Stimulated activated naive CD4-positive, alpha-beta T cell (primary cell): ENCODE results near the gene SCAF1.

Source experiments
- DNase-seq, 6 experiments: peaks; one replicate each; lab custom pipeline; 2025; lab: John Stamatoyannopoulos, UW

Gene SCAF1

GRCh38 chr19:49687150-49687549 is 45.1 kb downstream of the SCAF1 start:
- no peak for DNase-seq

- no peak for DNase-seq
Measured at GRCh38 chr19:49687566-49688316, 45.7 kb downstream of the SCAF1 start.

DNA sequence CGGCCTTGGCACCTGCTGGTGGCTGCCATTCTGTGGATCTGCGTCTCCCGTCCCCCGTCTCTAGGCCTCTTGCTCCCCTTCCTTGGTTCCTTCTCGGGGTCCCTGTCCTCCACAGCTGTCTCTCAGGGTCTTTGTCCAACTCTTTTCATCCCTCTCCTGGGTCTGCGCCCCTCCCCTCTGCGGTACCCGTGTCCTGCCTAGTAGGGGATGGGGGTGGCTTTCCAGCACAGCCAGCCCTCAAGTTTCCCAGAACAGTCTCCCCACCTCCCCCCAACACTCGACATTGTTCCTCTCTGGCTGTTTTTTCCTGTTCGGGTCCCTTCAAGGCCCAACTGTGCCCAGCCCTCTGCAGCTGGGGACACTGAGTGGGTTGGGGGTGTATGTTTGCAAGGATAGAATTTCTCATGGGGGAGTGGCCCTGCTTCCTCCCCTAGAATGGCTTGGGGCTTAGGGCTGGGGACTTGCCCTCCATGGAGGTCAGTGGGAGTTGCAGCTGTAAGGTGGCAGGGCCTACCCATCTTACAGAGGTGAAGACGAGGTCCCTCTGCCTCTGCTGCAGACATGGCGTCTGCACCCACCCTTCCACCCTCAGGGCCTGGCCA is 46.6 kb downstream of the SCAF1 start:
- no peak for DNase-seq

- DNase-seq: peak in 4 of 6 experiments; percentile 9 to 35 (median 20)
Measured at GRCh38 chr19:49689133-49690078, 47.4 kb downstream of the SCAF1 start, which contains the start of gene ADM5. Gene ADM5, plus strand, starts transcription at chr19:49689594. Its CDS starts 244 bp downstream, at chr19:49689838.

- no peak for DNase-seq
Measured at GRCh38 chr19:49690079-49690655, 48.2 kb downstream of the SCAF1 start.

GRCh38 chr19:49690656-49691242 is 48.7 kb downstream of the SCAF1 start, which contains the start of gene CPT1C:
Gene CPT1C, plus strand, starts transcription at chr19:49691116. Its CDS starts 1,137 bp downstream, at chr19:49692253.
- DNase-seq: peak in 5 of 6 experiments; percentile 40 to 63 (median 44)

GRCh38 chr19:49691243-49692146 is 49.5 kb downstream of the SCAF1 start:
- DNase-seq: peak in 3 of 6 experiments; percentile 11 to 14 (median 13)

- DNase-seq: no peak
Measured at GRCh38 chr19:49692147-49692506, 50.1 kb downstream of the SCAF1 start.

GRCh38 chr19:49696115-49696514 is 54.1 kb downstream of the SCAF1 start:
- no peak for DNase-seq

GRCh38 chr19:49696865-49697264 is 54.9 kb downstream of the SCAF1 start:
- DNase-seq: no peak

DNA sequence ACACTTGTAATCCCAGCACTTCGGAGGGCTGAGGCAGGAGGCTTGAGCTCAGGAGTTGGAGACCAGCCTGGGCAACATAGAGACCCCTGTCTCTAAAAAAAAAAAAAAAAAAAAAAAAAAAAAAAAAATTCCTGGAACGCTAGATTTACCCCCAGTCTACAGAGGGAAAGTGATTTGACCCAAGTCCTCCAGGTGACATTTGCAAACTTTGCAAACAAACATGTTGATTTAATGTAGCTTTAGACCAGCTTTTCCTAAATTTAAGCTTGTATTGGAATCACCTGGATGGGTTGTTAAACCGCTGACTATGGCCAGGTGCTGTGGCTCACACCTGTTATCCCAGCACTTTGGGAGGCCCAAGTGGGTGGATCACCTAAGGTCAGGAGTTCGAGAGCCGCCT is 57.4 kb downstream of the SCAF1 start:
- no peak for DNase-seq

DNA sequence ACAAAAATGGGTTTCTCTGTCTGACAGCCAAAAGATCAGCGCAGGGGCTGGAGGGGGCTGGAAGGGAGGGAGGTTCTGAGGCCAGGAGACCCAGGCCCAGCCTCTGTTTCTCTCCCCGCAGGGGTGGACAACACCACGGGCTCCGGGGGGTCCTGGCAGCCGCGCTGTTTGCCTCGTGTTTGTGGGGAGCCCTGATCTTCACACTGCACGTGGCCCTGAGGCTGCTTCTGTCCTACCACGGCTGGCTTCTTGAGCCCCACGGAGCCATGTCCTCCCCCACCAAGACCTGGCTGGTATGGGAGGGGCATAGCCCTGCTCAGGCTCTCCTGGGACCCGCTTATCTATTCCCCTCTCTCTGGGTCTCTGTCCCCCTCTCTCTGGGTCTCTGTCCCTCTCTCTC is 58.6 kb downstream of the SCAF1 start:
- DNase-seq: no peak

- no peak for DNase-seq
Measured at GRCh38 chr19:49701271-49701786, 59.3 kb downstream of the SCAF1 start.

- no peak for DNase-seq
Measured at GRCh38 chr19:49704888-49705642, 63.1 kb downstream of the SCAF1 start.

DNA sequence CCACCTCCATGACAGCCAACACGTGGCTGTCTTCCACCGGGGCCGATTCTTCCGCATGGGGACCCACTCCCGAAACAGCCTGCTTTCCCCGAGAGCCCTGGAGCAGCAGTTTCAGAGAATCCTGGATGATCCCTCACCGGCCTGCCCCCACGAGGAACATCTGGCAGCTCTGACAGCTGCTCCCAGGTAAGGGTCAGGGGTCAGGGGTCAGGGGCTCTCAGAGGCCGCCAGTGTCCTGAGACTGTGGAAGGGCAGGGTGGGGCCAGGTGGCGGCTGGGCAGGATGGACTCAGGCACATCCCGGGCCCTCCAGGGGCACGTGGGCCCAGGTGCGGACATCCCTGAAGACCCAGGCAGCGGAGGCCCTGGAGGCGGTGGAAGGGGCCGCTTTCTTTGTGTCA is 63.9 kb downstream of the SCAF1 start:
- DNase-seq: no peak
